HL-60/S4 treated with retinoic acid at 250 ng/mL for 4 days and 3 days (cell line): Measurements from ENCODE around the gene MAML1.

Source experiments
- in situ Hi-C: fragments of 300-500 bp; cut with MboI; formaldehyde crosslinking; loops from 2 replicates; pipeline ENCODE4 v1.7.0; 2022; ENCODE audit warnings: low sequenced_read_pairs

MAML1 gene

GRCh38 chr5:179820483-179821297, 88.1 kb downstream of the MAML1 start, which contains the start of gene SQSTM1:
TSS of gene SQSTM1 (plus strand) at chr5:179820905. CDS start at chr5:179820937, 32 bp downstream.
- in situ Hi-C loops = no loop called here

GRCh38 chr5:179821298-179822058, 88.9 kb downstream of the MAML1 start:
- in situ Hi-C loops = no loop called here

- in situ Hi-C loops = no loop called here
Observed at GRCh38 chr5:179822059-179822432, 89.4 kb downstream of the MAML1 start.

GRCh38 chr5:179822444-179822990, 89.9 kb downstream of the MAML1 start:
- in situ Hi-C loops = no loop called here

GRCh38 chr5:179823937-179824744, 91.5 kb downstream of the MAML1 start:
- in situ Hi-C loops = no loop called here

GRCh38 chr5:179824745-179825112, 92.1 kb downstream of the MAML1 start:
- in situ Hi-C loops = no loop called here

GRCh38 chr5:179825655-179826182, 93.1 kb downstream of the MAML1 start:
- in situ Hi-C loops = no loop called here
